Esophagus muscularis mucosa (tissue), 3 donors: ENCODE data around the gene GPR78.

Experiments used
- POLR2A ChIP-seq: fragments of 450-650 bp; IDR thresholded peaks from one replicate; pipeline ENCODE4 v1.6.1; 2017; ENCODE audit warnings: antibody characterized with exemption, moderate library complexity, mild to moderate bottlenecking, low read depth
- POLR2AphosphoS5 ChIP-seq, 2 donors: sonication (generic); formaldehyde crosslinking; IDR thresholded peaks; one replicate each; pipeline ENCODE4 v1.6.1; 2017; ENCODE audit warnings: antibody characterized with exemption in 2 of 2
- TF ChIP-seq, protein P1 (sequence below), 3 experiments: fragments of 200-600 bp in 2 of 3; fragments of 450-650 bp in 1 of 3; sonication (generic) in 2 of 3; IDR thresholded peaks; one replicate each; pipeline ENCODE4 v1.5.1; 2017 to 2019; ENCODE audit warnings: antibody characterized with exemption in 3 of 3, mild to moderate bottlenecking in 2 of 3, moderate library complexity in 1 of 3

- TF ChIP-seq POLR2A (no peak), POLR2AphosphoS5 (IDR thresholded peaks at IDR 0.05) (no peak)
- TF ChIP-seq, protein P1, sequence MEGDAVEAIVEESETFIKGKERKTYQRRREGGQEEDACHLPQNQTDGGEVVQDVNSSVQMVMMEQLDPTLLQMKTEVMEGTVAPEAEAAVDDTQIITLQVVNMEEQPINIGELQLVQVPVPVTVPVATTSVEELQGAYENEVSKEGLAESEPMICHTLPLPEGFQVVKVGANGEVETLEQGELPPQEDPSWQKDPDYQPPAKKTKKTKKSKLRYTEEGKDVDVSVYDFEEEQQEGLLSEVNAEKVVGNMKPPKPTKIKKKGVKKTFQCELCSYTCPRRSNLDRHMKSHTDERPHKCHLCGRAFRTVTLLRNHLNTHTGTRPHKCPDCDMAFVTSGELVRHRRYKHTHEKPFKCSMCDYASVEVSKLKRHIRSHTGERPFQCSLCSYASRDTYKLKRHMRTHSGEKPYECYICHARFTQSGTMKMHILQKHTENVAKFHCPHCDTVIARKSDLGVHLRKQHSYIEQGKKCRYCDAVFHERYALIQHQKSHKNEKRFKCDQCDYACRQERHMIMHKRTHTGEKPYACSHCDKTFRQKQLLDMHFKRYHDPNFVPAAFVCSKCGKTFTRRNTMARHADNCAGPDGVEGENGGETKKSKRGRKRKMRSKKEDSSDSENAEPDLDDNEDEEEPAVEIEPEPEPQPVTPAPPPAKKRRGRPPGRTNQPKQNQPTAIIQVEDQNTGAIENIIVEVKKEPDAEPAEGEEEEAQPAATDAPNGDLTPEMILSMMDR (IDR thresholded peaks at IDR 0.05): no peak
These were observed 43.7 kb upstream of the GPR78 start for GRCh38 chr4:8536467-8536866.
